GM19372 (cell line): ENCODE results near the gene EXOC3.

Experiments used
- ATAC-seq: cut with Tn5 transposase; IDR thresholded peaks from one replicate; pipeline ENCODE4 v1.9.1; 2021; ENCODE audit warnings: mild to moderate bottlenecking, low read depth, moderate library complexity; ENCODE audit not compliant: unreplicated experiment

The EXOC3 gene

DNA sequence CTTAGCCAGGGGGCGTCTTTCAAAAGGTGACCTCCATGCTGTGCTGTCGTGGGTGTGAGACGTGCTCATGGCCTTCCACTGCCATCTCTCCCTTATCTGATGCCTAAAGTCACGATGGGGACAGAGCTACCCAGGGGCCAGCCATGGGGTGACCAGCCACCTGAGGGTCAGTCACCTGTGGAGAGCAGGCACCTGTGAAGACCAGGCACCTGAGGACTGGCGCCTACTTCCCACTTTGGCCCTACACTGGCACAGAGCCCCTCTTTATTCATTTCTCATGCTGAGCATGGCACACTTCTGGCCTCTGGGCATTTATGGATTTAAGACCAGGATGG lies 6.4 kb upstream of the EXOC3 start:
- ATAC-seq, result no peak

DNA sequence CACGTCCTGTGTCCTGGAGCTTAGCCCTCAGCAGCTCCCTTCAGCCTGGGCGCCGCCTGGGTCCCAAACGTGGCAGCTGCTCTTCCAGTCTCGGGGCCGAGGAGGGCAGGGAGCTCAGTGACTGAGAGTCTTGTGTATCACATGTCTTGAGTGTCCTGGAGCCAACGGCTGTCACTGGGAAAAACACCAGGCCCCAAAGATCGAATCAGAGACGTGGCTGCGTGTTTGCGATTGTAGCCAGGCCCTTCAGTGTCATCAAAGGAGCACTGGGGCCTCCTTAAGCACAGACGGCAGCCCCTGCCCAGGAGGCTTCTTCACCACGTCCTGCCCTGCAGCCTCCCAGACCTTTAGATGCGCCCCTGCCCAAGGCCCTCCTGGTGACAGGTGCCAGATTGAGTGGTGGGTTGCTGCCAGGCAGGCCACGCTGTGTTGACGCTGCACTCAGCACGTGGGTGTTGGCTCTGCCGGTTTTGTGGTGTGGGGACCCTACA lies 5.7 kb upstream of the EXOC3 start:
- no peak for ATAC-seq

GRCh38 chr5:438481-438981 lies 4.4 kb upstream of the EXOC3 start:
- ATAC-seq, result no peak

DNA sequence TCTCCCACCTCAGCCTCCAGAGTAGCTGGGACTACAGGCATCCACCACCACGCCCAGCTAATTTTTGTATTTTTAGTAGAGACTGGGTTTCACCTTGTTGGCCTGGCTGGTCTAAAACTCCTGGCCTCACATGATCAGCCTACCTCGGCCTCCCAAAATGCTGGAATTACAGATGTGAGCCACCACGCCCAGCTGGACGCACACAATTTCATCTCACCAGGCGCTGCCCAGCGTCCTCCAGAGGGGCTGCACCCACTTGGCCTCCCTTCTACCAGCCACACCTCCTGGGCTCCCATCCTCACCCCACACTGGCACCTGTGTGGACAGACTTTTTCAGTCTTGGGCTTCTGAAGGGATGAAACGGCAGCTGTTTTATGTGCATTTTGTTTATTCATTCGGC lies 3.8 kb upstream of the EXOC3 start:
- no peak for ATAC-seq

DNA sequence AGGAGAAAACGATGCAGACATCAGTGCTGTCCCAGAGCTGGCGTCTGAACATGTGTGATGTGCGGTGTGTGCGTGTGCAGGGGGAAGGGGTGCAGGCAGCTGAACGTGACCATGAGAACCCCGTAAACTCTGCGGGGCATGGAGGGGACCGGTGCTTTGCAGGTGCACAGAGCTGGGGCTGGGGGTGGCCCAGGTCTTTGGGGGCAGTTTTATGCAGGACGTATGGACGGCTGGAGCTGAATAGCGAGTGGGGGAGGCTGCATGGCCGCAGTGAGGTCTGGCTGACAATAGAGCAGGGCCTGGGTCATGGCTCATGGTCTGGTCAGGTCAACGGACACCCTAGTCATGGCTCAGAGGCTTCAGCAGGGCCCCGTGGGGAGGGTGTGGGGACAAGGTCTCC lies 3.3 kb upstream of the EXOC3 start:
- ATAC-seq, result no peak

DNA sequence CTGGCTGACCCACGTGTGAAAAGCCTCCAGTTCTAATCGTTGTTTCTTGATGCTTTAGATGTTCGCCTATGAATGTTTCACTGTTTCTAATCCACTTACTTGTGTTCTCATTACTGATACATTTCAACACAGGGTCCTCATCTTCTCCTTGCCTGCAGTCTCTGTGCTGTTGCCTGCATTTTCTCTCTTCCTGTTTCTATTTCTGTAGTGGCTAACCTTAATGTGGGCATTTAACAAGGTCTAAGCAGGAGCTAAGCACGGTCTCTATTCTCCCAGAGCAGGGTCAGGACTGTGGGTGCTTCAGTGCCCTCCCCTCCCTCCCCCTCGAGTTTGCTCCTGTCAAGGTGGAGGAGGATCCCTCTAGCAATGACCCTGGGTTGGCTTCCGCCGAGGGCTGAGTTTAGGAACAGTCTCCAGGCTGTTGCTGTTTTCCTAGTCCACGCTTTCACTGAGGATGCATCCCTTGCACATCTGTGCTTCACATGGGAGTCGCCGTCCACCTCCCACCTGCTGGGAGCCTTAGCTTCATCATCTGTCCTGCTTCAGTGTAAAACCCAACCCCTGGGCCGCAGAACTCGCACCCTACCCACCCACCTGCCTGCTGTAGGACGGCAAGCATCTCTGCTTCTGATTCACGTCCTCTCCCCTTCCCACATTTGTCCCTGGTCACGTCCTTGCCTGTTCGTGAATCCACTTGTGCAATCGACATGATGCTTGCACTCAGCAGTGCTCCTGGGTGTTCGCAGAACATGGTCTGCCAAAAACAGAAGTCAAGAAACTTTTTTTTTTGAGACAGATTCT lies 2.4 kb upstream of the EXOC3 start:
- no peak for ATAC-seq

DNA sequence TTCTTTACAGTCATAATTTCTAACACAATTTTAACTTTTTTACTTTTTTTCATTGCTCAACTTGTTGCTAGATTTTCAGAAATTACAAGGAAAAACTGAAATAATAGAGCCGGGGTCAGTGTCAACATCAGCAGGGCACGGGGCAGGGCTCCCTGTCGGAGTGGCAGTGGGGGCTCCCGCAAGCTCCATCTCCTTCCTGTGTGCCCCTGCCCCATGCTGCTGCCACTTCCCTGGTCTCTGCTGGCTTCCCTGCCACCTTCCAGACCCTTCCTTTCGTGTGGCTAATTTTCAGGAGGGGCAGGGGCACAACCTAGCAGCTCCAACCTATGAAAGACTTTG lies 1.0 kb upstream of the EXOC3 start:
- ATAC-seq, result no peak

- ATAC-seq, result peak; percentile 28
Observed at GRCh38 chr5:443239-444151, 519 bp downstream of the EXOC3 start.

- no peak for ATAC-seq
Observed at GRCh38 chr5:444226-444625, 1.2 kb downstream of the EXOC3 start.

- ATAC-seq, result no peak
Observed at GRCh38 chr5:445591-445990, 2.6 kb downstream of the EXOC3 start.

DNA sequence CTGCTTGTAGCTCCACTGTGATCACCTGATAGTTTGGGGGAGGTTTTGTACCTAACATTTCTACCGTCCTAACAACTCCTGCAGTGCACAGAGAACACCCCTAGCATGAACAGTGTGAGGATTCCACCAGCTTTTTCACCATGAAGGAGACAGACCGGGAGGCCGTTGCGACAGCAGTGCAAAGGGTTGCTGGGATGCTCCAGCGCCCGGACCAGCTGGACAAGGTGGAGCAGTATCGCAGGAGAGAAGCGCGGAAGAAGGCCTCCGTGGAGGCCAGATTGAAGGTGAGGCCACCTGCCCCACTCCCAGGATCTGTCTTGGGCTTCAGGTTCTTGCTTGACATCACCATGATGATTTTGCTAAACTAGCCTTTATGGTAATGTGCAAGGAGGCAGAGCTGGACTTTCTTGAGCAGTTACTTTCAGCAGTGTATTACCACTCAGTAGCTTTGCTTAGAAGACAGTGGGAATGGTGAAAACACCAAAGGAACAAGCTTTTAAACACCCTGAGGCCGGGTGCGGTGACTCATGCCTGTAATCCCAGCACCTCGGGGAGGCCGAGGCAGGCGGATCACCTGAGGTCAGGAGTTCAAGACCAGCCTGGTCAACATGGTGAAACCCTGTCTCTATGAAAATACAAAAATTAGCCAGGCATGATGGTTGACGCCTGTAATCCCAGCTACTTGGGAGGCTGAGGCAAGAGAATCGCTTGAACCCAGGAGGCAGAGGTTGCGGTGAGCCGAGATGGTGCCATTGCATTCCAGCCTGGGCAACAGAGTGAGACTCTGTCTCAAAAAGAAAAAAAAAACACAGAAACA lies 3.3 kb downstream of the EXOC3 start:
- ATAC-seq, result no peak

- ATAC-seq, result no peak
Observed at GRCh38 chr5:446883-447263, 3.9 kb downstream of the EXOC3 start.

GRCh38 chr5:447501-447900 lies 4.5 kb downstream of the EXOC3 start:
- ATAC-seq, result no peak

GRCh38 chr5:448061-448765 lies 5.2 kb downstream of the EXOC3 start:
- no peak for ATAC-seq

GRCh38 chr5:448766-449090 lies 5.8 kb downstream of the EXOC3 start:
- ATAC-seq, result no peak

GRCh38 chr5:449151-449550 lies 6.2 kb downstream of the EXOC3 start:
- no peak for ATAC-seq

DNA sequence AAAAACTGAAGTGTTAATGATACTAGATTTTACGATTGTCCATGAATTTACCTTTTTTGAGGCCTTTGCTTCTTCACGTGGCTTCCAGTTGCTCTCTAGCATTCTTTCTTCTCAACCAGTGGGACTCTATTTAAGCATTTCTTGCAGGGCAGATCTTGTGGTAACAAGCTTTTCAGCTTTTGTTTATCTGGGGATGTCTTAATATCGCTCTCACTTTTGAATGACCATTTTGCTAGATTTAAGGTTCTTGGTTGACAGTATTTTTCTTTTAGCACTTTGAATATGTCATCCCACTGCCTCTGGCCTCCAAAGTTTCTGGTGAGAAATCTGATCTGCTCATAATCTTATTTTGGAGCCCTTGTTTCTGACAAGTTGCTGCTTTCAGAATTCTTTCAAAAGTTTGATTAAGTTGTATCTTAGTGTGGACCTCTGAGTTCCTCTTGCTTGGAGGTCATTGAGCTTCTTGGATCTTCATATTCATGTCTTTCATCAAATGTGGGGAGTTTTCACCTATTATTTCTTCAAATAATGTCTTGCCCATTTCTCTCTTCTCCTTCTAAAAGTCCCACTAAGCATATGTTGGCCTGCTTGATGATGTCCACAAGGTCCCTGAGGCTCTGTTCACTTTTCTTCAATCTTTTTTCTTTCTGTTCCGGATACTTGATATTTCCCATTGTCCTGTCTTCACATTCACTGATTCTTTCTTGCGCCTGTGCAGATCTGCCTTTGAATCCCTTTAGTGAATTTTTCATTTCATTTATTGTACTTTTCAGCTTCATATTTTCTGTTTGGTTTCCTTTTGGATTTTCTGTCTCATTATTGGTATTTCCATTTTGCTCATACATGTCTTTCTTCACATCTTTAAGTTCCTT lies 8.8 kb downstream of the EXOC3 start:
- no peak for ATAC-seq

DNA sequence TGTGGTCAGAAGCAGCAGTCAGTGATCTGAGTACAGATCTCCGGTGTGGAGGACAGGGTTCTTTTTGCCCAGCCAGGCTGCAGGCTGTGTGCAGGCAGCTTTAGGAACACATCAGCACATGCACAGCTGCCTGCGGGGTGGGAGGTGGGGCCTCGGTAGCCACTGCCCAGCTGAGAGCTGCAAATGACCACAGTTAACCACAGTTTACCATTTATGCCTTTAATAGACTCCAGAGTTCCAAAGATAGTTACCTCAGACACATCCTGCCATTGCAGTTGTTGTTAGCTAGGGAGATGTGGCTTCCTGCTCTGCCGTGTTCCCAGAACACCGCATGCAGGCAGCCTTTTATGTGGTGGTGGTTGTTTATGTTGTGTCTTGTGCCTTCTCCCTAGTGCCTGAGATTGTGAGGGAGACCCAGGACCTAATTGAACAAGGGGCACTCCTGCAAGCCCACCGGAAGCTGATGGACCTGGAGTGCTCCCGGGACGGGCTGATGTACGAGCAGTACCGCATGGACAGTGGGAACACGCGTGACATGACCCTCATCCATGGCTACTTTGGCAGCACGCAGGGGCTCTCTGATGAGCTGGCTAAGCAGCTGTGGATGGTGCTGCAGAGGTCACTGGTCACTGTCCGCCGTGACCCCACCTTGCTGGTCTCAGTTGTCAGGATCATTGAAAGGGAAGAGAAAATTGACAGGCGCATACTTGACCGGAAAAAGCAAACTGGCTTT lies 10.2 kb downstream of the EXOC3 start:
- no peak for ATAC-seq
